ENCODE results near the gene UBE2L5. TPM values are rescaled to one million over a fixed set of nuclear protein-coding genes. Genes with fewer than 3 reads are reported as not detected.

UBE2L5 gene
- total and polyA plus RNA-seq, 2 of the 8 experiments (the other 6 are each of a cell fraction or from before 2014, with no cell fraction given) = not detected

- TF ChIP-seq CHD7 (IDR thresholded peaks at IDR 0.05; ENCODE audit: insufficient replicate concordance, low read length) (no peak), NANOG (IDR thresholded peaks at IDR 0.05; ENCODE audit: insufficient read depth, low read depth, low read length, poor library complexity, severe bottlenecking) (no peak), TAF1 (IDR thresholded peaks at IDR 0.05; ENCODE audit: low read depth, low read length) (no peak), JUN (IDR thresholded peaks at IDR 0.05; ENCODE audit: low read depth, low read length) (no peak), SP4 (IDR thresholded peaks at IDR 0.05; ENCODE audit: low read length) (no peak), TEAD4 (IDR thresholded peaks at IDR 0.05; ENCODE audit: low read depth, low read length) (no peak), CHD1 (IDR thresholded peaks at IDR 0.05; ENCODE audit: low read depth, low read length) (no peak), KDM5A (IDR thresholded peaks at IDR 0.05; ENCODE audit: low read length) (no peak), EGR1 (IDR thresholded peaks at IDR 0.05; ENCODE audit: borderline replicate concordance, low read depth, low read length) (no peak), CBX8 (IDR thresholded peaks at IDR 0.05; ENCODE audit: borderline replicate concordance, low read depth, low read length) (no peak), CREB1 (IDR thresholded peaks at IDR 0.05) (no peak), GTF2F1 (IDR thresholded peaks at IDR 0.05; ENCODE audit: borderline replicate concordance, low read depth, low read length) (no peak)
Observed at GRCh38 chr13:30377312-30377685, 45.0 kb upstream of the UBE2L5 start (continued).

Measured in H1 (cell line).